NCI-H774 (cell line): ENCODE results near the gene ZFP3.
A peak's percentile ranks its signal among the peaks of the same experiment; 100 is the strongest.
"Not testable (repeated sequence)": the region's sequence is repeated elsewhere in the genome, so short reads cannot be mapped to it uniquely, and the experiment has no call there.

Experiments
- DNase-seq: peaks from one replicate; lab custom pipeline; 2025; lab: John Stamatoyannopoulos, UW

ZFP3 gene

DNA sequence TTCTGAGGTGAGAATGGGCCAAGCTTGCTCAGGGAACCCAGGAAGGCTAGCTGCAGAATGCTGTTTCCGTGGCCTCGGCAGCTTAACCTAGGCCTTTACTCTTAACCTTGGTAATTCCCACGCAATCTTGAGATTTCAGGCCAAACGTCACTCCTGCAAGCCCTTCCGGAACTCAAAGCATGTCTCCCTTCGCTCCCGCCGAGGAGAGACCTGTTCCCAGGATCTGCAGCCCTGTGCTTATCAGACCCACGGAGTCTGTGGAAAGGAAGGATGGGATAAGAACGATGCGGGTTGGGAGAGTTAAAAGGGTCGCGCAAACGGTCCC, 524 bp upstream of the ZFP3 start:
- no peak for DNase-seq

DNA sequence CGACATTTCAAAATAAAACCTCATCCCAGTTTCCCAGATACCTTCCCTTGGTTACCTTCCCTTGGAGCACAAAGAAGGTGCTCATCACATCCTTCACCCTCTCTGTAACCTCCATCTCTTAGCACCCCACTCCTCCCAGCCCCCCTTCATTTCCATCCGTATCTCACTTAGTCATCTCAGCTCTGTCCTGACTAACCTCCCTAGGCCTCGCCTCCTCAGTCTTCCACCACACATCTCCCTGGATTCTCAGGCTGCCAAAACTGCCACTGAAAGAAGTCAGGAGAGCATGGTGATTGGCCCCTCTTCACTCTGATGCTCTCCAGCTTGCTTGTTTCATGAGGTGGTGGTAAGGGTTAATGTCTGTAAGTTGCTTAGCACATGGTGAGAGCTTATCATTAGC, 2.3 kb downstream of the ZFP3 start:
- DNase-seq = no peak

DNA sequence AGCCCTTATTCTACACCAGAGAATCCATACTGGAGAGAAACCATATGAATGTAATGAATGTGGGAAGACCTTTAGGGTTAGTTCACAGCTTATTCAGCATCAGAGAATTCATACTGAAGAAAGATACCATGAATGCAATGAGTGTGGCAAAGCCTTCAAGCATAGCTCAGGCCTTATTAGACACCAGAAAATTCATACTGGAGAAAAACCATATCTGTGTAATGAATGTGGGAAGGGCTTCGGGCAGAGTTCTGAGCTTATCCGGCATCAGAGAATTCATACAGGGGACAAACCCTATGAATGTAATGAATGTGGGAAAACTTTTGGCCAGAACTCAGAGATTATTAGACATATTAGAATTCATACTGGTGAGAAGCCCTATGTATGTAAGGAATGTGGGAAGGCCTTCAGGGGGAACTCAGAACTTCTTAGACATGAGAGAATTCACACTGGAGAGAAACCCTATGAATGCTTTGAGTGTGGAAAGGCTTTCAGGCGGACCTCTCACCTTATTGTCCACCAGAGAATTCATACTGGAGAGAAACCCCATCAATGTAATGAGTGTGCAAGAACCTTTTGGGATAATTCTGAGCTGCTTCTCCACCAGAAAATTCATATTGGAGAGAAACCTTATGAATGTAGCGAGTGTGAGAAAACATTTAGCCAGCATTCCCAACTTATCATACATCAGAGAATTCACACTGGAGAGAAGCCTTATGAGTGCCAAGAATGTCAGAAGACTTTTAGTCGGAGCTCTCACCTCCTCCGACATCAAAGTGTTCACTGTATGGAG, 14.1 kb downstream of the ZFP3 start:
- no peak for DNase-seq

DNA sequence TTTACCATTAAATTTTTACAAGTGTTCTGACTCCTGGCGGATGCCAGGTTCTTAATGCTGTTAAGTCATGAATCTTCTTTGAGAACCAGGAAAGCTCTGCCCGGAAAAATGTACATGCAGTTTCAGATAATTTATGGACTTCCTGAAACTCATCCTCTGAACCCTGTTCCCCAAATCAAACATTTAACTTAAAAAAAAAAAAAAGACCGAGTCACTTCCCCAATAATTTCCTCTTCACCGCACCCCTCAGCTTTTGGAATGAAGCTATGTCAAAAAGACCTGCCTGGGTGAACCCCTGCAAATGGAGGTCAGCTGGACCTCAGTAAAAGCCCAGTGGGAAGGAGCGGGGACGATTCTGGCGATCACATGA, 18.4 kb downstream of the ZFP3 start:
- DNase-seq = no peak

DNA sequence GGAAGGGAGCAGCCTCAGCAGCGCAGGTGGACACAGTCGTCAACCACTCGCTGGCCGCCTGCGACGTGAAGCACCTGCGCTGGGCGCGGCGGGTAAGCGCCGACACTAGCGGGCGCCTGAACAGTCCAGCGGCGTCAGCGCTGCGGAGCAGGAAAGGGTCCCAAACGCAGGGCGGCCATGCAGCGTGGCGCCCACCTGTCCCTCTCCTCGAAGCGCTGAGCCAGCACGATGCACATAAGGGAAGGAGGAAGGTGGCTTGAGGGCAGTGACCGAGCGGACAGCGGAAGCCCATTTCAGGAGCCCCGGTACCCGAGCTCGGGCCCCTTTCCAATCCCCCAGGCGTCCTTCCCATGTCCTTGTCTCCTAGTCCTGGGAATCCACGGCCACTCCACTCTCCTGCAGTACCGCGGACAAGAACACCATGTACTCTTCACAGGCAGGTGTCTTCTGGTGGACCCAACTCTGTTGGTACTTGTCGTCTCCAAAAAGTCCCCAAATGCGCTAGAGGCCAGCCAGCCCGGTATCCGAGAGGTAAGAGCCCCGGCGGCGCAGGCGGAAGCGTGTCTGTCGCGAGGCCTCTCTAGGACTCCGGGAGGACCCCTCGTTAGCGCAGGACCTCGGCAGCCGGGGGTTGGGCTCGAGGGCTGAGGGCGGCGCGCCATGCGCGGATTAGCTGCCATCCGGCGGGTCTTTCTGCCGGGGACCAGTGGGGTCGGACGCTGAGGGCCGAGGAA, 19.0 kb downstream of the ZFP3 start:
- DNase-seq = no peak

DNA sequence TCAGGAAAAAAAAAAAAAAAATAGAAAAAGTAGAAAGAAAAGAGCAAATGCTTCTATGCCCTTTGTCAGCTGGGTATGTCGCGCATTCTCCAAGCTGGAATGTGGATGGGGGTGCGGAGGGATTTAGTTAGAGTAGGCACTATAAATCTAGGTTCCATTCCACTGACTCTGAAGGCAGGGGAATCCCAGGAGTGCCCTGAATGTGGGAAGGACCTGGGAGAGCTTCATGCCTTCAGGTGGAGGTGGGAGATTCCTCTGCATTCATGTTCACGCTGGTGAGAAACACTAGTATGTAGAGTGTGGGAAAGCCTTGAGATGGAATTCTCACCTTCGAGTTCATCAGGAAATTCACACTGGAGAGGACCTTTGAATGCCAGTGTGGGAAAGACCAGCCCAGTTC, 21.0 kb downstream of the ZFP3 start:
- DNase-seq = no peak

DNA sequence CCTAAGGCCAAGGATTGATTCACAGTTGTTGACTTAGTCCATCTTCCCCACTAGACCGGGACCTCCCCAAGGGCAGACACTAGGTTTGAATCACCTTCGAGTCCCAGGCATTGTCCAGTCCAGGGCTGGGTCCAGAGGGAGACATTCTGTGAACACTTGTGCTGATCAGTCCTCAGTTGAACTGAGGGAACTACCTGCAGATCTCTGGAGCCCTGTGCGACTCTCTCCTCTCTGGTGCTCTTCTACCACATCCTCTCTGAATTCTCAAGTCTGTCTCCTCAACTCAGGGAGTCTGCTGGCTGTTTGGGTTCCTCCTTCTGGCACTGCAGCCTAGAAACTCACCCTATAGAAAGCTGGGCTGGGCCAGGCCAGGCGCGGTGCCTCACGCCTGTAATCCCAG, 22.6 kb downstream of the ZFP3 start:
- DNase-seq = no peak

DNA sequence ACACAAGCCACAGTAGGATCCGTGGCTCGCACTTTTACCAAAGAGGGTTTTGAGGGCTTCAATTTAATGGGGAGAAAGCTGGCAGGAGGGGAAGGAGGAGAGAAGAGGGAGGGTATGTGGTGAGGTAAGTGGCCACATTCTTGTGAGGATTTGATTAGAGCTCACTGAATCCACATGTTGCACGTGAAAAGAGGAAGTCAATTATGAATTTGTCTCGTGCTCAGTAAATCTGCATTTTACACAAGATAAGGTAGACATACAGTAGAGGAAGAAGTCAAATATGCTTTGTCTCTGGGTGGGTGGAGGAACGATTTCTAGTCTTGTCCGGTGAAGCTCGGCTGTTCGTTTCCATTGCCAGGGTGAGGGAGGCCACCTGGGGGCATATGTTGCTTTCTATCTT, 32.5 kb downstream of the ZFP3 start:
- no peak for DNase-seq

DNA sequence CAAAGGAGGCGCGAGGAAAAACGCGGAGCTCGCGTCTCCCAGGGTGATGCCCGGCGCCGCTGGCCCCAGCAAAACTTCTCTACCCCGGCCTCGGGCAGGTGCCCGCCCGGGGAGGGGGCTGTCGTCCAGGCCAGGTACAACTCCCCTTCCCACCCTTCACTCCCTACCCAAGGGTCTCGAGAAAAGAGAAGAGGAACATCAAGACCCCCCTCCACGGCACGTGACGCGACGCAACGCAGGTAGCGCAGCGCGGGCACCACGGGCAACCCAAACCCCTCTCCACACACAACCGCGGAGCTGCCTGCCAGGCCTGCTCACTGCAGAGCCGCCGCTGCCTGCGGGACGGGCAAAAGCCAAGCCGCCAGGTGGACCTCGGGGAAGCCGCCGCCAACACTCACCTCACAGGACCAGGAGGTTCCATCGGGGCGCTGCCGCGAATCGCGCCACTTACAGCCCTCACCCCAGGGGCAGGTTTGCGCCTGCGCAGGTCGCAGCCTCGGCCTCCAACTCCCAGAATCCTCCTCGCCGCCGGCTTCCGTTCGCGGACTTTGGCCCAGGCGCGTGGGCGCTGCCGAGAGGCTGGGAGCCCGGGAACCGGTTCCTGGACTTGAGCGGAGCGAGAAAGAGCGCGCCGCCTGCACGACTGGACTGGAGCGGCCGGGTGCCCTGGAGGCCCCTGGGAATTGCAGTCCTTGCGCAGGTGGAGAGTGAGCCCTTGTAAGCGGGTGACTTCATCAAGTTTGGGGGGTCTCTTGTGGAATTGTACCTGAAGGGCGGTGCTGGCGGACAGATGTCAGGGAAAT, 33.3 kb downstream of the ZFP3 start, which contains the start of gene ZNF232:
Gene ZNF232 (minus strand): TSS at position 477 of the 803 bp plus-strand sequence. CDS start 56 bp downstream, at position 421.
- DNase-seq = peak; percentile 79

DNA sequence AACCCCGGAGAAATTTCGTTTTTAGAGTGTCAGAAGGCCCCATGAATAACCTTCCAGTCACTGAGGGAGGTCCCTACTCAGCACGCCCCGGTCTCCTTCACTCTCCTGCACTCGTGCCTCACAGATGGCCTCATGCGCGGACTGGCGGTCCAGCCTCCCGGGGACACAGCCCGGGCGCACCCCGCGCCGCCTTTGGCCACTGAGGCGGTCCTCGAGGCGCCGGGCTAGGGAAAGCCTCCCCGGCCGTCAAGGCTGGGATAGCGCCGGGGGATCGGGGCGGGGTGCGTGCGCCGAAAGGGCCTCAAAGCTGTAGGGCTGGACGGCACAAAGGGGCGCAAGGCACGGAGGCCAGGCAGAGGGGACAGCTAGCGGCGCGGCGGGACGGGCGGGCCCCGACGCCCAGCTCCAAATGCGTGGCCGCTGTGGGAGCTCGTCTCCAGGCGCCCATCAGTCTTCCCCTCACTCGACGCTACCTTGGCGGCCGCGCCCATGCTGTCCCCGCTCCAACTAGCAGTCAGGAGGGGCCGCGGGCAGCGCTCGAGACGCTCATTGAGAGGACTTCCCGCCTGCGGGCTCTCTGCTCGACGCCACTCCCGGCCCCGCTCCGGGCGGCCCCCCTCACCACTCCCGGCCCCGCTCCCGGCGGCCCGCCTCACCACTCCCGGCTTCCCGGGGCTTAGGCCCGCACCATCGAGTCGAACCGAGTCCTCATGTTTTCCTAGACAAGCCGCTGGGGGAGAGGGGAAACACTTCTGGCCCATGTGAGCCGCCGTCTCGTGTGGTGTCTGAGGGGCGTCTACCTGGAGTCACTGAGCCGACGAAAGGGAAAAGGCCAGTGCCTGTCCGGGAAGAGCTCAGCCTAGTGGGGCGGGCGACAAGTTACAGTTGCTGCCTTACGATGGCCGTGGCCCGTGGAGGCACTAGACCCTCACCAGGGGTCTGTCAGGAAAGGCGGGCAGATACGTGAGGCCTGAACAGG, 37.7 kb downstream of the ZFP3 start, which contains the start of gene USP6:
Gene USP6 (plus strand): TSS at position 360 of the 979 bp plus-strand sequence. CDS start 14,336 bp downstream, outside the sequence.
- no peak for DNase-seq

DNA sequence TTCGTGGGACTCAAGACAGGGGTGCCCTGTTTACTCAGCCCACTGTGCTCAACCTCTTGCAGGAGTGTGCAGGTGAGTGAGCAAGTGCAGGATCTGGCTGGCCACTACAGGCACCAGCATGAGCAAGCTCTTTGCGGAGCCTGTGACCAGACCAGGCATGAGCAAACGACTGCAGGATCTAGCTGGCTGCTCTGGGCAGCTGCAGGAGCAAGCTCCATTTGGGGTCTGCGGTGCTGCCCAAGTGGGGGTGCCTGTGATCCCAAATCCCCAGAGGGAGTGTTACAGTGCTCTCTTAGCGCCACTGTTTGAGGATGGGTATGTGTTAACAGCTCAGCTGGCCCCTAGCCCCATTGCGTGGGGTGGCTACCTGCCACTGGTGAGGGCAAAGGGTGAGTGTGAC, 40.0 kb downstream of the ZFP3 start:
- DNase-seq = no peak

DNA sequence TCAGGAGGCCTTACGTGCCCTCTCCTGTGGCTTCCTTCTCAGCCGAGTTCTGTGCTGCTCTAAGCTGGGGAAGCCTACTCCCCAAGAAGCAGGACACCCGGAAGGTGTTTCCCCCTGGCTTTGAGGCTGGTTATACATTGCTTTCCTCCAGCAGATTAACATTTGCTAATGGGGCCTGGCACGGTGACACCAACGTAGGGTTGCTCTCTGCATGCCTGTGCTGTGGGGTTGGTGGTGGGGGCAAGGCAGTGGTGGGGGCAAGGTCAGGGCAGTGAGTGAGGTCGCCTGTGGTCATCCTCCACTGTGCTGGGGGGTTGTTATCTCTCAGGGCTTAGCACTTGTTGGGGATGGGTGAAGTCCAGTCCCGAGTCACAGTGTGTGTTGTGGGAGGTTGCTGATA, 41.8 kb downstream of the ZFP3 start:
- DNase-seq = no peak

DNA sequence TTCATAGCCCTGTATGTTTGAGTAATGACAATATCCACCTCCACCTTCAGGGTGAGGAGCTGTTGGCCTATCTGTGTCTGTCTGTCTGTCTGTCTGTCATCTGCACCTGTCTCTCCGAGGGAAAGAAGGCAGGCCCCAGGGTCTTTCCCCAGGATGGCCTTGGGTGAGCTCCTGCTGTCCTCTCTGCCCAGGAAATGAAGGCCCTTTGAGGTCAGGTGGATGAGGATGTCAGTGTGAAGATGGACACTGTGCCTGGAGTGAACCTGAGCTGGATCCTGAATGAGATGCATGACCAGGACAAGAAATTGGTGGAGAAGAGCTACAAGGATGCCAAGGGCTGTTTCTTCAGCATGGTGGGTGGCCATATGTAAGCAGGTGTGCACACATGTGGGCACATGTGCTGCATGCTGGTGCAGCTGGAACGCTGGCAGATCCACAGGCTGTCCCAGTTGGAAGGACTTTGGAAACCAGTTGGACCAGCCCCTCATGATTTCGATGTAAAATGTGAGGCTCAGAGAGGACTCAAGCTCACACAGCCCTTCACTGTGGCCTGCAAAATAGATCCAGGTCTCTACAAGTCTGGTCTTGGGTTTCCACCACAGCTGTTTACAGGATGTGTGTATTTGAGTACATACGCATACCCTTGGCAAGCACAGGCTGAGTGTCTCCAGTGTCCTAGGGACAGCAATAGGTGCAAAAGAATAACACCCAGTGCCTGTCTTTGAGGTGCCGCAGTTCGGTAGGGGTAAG, 42.3 kb downstream of the ZFP3 start:
- DNase-seq = not testable (repeated sequence)

DNA sequence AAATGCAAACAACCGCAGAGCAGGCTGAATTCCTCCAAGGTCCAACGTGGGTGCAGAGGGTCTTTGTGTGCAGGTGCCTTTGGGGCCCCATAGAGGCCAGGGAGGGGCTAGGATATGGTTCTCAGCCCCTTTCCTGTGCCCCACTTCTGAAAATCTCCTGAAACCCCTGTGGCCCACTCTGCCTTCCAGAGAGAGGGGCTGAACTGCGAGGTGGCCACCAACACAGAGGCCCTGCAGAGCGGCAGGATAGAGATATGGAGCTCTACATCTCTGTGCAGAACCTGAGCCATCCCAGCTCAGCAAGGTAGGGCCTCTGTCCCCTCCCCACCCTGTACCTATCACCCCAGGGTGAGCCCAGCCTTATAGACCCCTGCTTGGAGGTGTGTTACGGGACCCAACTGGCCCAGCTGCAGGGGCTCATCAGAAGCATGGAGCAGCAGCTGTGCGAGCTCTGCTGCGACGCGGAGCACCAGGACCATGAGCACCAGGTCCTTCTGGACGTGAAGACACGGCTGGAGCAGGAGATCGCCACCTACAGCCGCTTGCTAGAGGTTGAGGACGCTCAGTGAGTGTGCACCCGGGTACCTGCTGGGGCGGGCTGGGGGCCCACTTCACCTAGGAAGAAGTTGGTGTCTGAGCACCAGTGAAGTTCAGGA, 43.0 kb downstream of the ZFP3 start:
- no peak for DNase-seq

DNA sequence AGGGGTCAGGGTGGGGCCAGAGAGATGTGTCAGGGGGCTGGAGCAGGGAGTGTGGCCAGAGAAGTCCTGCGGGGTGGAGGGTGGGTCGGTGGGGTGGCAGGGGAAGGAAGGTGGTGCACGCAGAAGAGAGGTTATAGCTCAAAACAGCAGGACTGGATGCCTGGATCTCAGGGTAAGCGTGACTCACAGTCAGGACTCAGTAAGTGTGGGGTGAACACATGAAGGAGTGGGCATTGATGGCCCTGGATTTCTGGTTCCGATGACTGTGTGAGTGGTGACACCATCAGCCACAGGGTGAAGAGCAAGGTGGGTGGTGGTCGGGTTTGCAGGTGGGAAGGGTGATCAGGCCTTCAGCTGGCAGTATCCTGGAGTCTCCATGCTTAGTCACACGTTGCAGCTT, 43.8 kb downstream of the ZFP3 start:
- not testable (repeated sequence) for DNase-seq

DNA sequence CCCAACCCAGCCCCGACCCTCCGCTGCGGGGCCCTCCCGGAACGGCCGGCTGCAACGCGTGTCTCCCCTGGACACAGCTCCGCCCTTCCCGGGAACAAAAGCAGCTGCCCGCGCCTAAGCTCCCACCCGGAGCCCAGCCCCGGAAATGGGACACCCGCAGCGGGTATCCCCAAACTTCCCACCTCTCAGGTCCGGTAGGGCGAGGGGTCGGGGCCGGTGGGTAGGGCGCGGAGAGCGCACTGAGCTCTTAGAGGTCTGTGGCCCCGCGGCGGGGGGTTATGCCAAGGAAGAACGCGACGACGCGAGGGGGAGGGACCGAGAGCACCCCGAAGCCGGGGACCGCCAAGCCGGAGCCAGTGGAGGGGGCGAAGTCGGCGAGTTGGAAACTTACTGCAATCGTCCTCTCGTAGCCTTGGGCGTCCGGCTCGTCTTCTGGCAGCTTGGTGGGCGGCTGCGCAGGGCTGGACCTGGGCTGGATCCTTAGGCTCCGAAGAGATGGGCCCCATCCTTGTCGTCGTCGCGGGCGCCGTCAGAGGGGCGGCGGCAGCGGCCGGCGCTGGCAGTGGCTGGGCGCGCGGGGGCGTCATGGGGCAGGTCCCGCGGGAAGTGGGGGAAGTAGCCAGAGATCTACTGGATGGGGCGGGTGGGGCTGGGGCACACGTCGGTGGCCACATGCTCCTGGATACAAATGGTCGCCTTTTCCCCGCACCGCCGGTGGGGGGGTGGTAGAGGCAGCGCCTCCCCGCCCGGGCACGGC, 44.5 kb downstream of the ZFP3 start:
- DNase-seq = no peak

DNA sequence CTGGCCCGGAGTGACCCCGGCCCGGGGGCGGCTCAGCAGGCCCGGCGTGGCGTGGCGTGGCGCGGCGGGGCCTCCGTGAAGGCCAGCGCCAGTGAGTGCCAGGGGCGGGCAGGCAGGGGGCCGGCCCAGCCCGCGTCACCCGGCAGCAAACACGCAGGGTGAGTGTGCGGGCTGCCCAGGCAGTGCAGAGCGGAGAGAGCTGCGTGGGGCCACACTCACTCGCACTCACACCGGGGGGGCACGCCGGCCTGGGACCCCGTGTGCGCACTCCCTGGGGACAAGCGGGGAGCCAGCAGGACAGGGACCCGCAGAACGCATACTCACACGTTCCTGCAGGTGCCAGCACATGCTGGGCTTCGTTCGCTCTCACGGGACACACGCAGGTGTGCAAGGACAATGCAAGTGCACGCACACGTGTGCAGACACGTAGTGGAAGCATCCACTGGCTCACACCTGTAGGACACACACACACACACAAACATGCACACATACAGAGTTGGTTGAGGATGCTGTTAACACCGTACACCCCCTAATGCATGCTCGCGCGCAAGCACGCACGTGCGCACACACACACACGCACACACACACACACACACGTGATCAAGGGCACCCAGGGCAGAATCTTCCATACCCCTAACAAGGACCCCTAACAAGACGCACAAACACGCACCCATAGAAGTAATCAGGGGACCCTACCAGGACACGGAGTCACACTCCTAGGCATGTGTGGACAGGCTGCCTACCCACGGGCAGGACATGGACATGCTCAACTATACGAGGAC, 45.3 kb downstream of the ZFP3 start:
- DNase-seq = no peak

DNA sequence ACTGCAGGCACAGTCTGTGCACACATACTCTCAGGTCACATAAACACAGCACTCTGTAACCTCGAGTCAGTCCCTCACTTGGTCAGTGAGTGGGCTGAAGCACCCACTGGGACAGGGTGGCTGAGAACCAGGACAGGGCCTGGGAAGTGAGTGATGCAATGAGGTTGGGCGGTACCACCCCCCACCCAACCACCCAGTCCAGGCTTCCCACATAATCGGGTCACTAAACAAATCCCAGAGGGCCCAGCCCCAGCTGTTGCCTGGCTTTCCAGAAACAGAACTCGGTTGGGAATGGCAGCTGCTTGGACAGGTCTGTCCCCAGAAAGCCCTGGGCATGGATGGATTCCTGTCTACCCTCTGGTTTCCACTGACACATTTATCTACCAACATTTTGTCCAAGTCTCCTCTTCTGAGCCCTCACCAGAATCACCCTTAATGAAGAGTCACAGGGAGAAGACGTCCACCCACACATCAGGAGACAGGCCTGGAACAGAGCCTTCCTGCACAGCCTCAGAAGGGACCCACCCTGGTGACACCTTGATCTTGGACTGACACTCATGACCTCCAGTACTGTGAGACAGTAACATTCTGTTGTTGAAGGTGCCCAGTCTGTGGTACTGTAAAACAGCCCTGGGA, 46.0 kb downstream of the ZFP3 start:
- DNase-seq = not testable (repeated sequence)
